ENCODE results near the gene WDR54. TPM values are rescaled to one million over a fixed set of nuclear protein-coding genes. Genes with fewer than 3 reads are reported as not detected.
"Not testable (repeated sequence)": the region's sequence is repeated elsewhere in the genome, so short reads cannot be mapped to it uniquely, and the experiment has no call there.

Gene WDR54
- polyA plus RNA-seq, 3 donors: 5.5 to 7.2 (median 6.6) TPM

GRCh38 chr2:74441690-74442482 is 20.4 kb downstream of the WDR54 start, which contains the start of gene RTKN:
Gene RTKN, minus strand, starts transcription at chr2:74441937. Its CDS starts 121 bp downstream, at chr2:74441816.
- WGBS, 3 donors: 7 to 14% (median 13%) methylated on average over 70 to 75 of the region's 75 CpGs
- H3K27ac ChIP-seq (ENCODE audit: low read depth, low read length): no peak within 1 kb of the TSS

GRCh38 chr2:74442483-74443297 is 21.2 kb downstream of the WDR54 start:
- 72 to 93% (median 92%) methylated on average over 16 of the region's 16 CpGs for WGBS, 3 donors
- H3K27ac ChIP-seq (ENCODE audit: low read depth, low read length): not testable (repeated sequence)

GRCh38 chr2:74444498-74445318 is 23.2 kb downstream of the WDR54 start:
- 21 to 33% (median 22%) methylated on average over 5 of the region's 5 CpGs for WGBS, 3 donors
- H3K27ac ChIP-seq (ENCODE audit: low read depth, low read length): no peak overlapping the region

- 60 to 90% (median 87%) methylated on average over 5 of the region's 5 CpGs for WGBS, 3 donors
- no peak overlapping the region for H3K27ac ChIP-seq (ENCODE audit: low read depth, low read length)
Observed at GRCh38 chr2:74447230-74447999, 25.9 kb downstream of the WDR54 start.

- no peak overlapping the region for H3K27ac ChIP-seq (ENCODE audit: low read depth, low read length)
- 69 to 80% (median 77%) methylated on average over 2 of the region's 2 CpGs for WGBS, 3 donors
Observed at GRCh38 chr2:74448771-74449170, 27.2 kb downstream of the WDR54 start.

GRCh38 chr2:74450570-74451190 is 29.1 kb downstream of the WDR54 start:
- 82 to 84% (median 84%) methylated on average over 3 of the region's 3 CpGs for WGBS, 3 donors
- H3K27ac ChIP-seq (ENCODE audit: low read depth, low read length): no peak overlapping the region

- no peak within 1 kb of the TSS for H3K27ac ChIP-seq (ENCODE audit: low read depth, low read length)
- 1% methylated on average over 40 of the region's 40 CpGs for WGBS, 3 donors
Observed at GRCh38 chr2:74454654-74455511, 33.4 kb downstream of the WDR54 start, which contains the start of gene INO80B. Gene INO80B, plus strand, starts transcription at chr2:74455087. Its CDS starts 30 bp downstream, at chr2:74455117.

- H3K27ac ChIP-seq (ENCODE audit: low read depth, low read length): no peak overlapping the region
- 2 to 3% (median 2%) methylated on average over 24 to 27 of the region's 27 CpGs for WGBS, 3 donors
Observed at GRCh38 chr2:74457129-74457548, 35.6 kb downstream of the WDR54 start.

GRCh38 chr2:74457549-74458131 is 36.1 kb downstream of the WDR54 start:
- WGBS, 3 donors: 0 to 1% (median 0%) methylated on average over 39 to 46 of the region's 46 CpGs

GRCh38 chr2:74458132-74458937 is 36.8 kb downstream of the WDR54 start, which contains the start of gene WBP1:
Gene WBP1, plus strand, starts transcription at chr2:74458438. Its CDS starts 165 bp downstream, at chr2:74458603.
- WGBS, 3 donors: 1% methylated on average over 29 to 38 of the region's 38 CpGs
- H3K27ac ChIP-seq (ENCODE audit: low read depth, low read length): peak within 1 kb of the TSS; percentile 61

More at GRCh38 chr2:74457549-74458131, 36.1 kb downstream of the WDR54 start:
- peak overlapping the region; percentile 61 for H3K27ac ChIP-seq (ENCODE audit: low read depth, low read length)

GRCh38 chr2:74458938-74459363 is 37.4 kb downstream of the WDR54 start:
- no peak overlapping the region for H3K27ac ChIP-seq (ENCODE audit: low read depth, low read length)
- WGBS, 3 donors: 3 to 6% (median 3%) methylated on average over 10 of the region's 10 CpGs

GRCh38 chr2:74459503-74460118 is 38.1 kb downstream of the WDR54 start:
- 64 to 81% (median 78%) methylated on average over 13 of the region's 13 CpGs for WGBS, 3 donors
- not testable (repeated sequence) for H3K27ac ChIP-seq (ENCODE audit: low read depth, low read length)

- WGBS, 3 donors: 71 to 81% (median 79%) methylated on average over 10 of the region's 10 CpGs
- not testable (repeated sequence) for H3K27ac ChIP-seq (ENCODE audit: low read depth, low read length)
Observed at GRCh38 chr2:74460187-74460586, 38.7 kb downstream of the WDR54 start.

GRCh38 chr2:74461187-74462053 is 39.9 kb downstream of the WDR54 start:
- H3K27ac ChIP-seq (ENCODE audit: low read depth, low read length): no peak overlapping the region
- 90 to 92% (median 92%) methylated on average over 27 of the region's 27 CpGs for WGBS, 3 donors

Data from adipose tissue (tissue), 3 donors.